ENCODE measurements around the gene ATP5ME. TPM values are rescaled to one million over a fixed set of nuclear protein-coding genes. Genes with fewer than 3 reads are reported as not detected.

Gene ATP5ME
- polyA plus RNA-seq, 1 experiment = 330 TPM

DNA sequence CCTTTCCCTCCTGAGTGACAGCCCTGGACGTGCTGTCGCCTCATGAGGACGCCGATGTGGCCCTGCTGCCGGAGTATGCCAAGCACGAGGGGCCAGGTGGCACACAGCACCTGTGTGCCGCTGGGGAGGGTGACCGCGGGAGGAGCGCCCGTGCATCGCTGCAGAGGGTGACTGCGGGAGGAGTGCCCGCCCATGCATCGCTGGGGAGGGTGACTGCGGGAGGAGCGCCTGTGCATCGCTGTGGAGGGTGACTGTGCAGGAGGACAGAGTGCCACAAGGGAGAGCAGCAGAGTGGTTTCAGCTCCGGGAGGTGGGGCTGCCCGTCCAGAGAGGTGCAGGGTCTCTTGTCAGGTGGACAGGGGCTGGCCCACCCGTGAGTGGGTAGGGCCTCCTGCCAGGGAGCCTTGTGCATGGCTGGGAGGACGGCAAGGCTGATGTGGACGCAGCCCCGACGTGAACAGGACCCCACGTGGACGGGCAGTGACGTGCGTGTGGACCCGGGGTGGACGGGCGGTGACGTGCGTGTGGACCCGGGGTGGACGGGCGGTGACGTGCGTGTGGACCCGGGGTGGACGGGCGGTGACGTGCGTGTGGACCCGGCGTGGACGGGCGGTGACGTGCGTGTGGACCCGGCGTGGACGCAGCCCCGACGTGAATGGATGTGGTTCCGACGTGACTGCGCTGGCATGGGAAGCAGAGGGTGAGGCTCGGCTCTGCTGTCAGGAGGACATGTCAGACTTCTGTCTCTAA, 46.2 kb upstream of the ATP5ME start:
- Histone ChIP-seq H3K36me3 (ENCODE audit: control insufficient read depth, insufficient read depth, low read length) (peaks cover 12% of the 10 kb centered on the region), H3K4me3 (ENCODE audit: low read depth, low read length) (no peak overlapping the region), H3K27me3 (ENCODE audit: control insufficient read depth, insufficient read depth, low read length) (no peaks in the 10 kb centered on the region)
- POLR2A ChIA-PET = no interaction called here
- no peak for DNase-seq (ENCODE audit: low read depth)
- TF ChIP-seq, protein P1, sequence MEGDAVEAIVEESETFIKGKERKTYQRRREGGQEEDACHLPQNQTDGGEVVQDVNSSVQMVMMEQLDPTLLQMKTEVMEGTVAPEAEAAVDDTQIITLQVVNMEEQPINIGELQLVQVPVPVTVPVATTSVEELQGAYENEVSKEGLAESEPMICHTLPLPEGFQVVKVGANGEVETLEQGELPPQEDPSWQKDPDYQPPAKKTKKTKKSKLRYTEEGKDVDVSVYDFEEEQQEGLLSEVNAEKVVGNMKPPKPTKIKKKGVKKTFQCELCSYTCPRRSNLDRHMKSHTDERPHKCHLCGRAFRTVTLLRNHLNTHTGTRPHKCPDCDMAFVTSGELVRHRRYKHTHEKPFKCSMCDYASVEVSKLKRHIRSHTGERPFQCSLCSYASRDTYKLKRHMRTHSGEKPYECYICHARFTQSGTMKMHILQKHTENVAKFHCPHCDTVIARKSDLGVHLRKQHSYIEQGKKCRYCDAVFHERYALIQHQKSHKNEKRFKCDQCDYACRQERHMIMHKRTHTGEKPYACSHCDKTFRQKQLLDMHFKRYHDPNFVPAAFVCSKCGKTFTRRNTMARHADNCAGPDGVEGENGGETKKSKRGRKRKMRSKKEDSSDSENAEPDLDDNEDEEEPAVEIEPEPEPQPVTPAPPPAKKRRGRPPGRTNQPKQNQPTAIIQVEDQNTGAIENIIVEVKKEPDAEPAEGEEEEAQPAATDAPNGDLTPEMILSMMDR (IDR thresholded peaks at IDR 0.05; ENCODE audit: insufficient read depth, low read depth, low read length) = no peak
- CTCF ChIA-PET = no interaction called here

DNA sequence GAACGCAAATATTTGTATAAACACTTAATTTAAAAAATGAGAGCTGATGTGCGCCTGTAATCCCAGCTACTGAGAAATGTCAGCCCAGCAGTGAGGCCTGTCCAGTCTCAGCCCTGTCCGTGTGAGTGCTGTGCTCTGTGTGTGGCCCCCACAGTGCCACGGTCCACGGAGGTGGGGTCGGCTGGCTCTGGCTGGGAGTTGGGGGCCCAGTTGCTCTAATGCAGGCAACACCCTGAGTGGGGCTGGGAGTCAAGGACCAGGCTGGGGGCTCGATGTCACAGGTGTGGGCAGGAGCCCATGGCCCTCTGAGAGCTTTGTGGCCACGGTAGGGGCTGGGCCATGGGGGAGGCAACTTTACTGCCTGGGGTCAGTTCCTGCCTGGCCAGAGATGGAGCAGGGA, 44.4 kb upstream of the ATP5ME start:
- DNase-seq (ENCODE audit: low read depth) = no peak
- Histone ChIP-seq H3K36me3 (ENCODE audit: control insufficient read depth, insufficient read depth, low read length) (peaks cover 10% of the 10 kb centered on the region), H3K27me3 (ENCODE audit: control insufficient read depth, insufficient read depth, low read length) (no peaks in the 10 kb centered on the region), H3K4me3 (ENCODE audit: low read depth, low read length) (no peak overlapping the region)
- ChIA-PET CTCF (no interaction called here), POLR2A (no interaction called here)
- TF ChIP-seq, protein P1 (IDR thresholded peaks at IDR 0.05; ENCODE audit: insufficient read depth, low read depth, low read length) = no peak

DNA sequence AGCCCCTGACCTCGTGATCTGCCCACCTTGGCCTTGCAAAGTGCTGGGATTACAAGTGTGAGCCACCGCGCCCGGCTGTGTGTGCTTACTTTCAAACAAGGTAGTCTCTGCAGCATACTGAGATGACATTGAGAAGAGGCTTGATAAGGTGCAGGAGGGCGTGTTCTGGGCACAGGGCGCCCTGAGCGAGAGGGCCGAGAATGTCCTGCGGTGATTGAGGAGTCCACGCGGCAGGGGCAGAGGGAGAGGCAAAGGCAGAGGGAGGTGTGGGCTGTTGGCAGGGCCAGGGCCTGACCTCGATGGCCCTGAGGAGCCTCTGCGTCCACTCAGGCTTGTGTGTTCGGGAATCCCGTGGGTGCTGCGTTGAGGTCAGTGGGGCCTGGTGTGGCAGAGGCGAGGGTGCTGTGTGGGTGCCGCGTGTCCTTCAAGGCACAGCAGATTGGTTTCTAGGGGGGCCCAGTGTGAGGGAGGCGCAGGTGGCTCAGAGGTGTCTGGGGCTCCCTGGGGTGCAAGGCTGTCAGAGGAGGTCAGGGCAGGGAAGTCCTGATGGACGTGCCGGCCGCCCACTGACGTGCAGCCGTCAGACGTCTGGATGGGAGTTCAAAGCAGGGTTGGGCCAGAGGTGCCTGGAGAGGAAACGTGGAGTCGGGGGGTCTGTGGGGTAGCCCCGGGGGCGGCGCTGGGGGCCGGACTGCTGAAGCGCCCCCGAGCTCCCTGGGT, 43.7 kb upstream of the ATP5ME start:
- POLR2A ChIA-PET = no interaction called here
- CTCF ChIA-PET = no interaction called here
- H3K27me3 ChIP-seq (ENCODE audit: control insufficient read depth, insufficient read depth, low read length) = no peaks in the 10 kb centered on the region
- H3K4me3 ChIP-seq (ENCODE audit: low read depth, low read length) = no peak overlapping the region
- DNase-seq (ENCODE audit: low read depth) = no peak
- peaks cover 9% of the 10 kb centered on the region for H3K36me3 ChIP-seq (ENCODE audit: control insufficient read depth, insufficient read depth, low read length)
- TF ChIP-seq, protein P1 (IDR thresholded peaks at IDR 0.05; ENCODE audit: insufficient read depth, low read depth, low read length) = no peak

DNA sequence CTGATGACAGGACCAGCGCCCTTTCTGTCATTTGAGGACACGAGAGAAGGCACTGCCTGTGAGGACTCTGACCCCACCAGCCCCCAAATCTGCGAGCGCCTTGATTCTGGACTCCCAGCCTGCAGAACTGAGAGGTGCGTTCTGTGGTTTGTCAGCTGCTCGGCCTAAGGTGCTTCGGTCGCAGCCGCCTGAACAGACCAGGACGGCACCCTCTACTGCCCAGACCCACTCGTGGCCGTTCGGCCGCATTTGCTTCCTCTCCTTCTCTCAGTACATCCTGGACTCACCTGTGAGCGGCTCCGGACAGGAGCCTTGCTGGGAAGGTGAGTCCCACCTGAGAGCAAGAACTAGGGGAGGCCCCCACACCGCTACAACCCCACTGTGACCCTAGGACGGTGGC, 40.0 kb upstream of the ATP5ME start:
- no peak overlapping the region for H3K4me3 ChIP-seq (ENCODE audit: low read depth, low read length)
- ChIA-PET POLR2A (no interaction called here), CTCF (interaction anchor here (1.5 kb wide), 1 partner anchor 11 kb away, joined by 3 read pairs; no protein-coding TSS in a partner anchor)
- no peak for DNase-seq (ENCODE audit: low read depth)
- no peaks in the 10 kb centered on the region for H3K27me3 ChIP-seq (ENCODE audit: control insufficient read depth, insufficient read depth, low read length)
- TF ChIP-seq, protein P1 (IDR thresholded peaks at IDR 0.05; ENCODE audit: insufficient read depth, low read depth, low read length) = no peak
- H3K36me3 ChIP-seq (ENCODE audit: control insufficient read depth, insufficient read depth, low read length) = peaks cover 7% of the 10 kb centered on the region

DNA sequence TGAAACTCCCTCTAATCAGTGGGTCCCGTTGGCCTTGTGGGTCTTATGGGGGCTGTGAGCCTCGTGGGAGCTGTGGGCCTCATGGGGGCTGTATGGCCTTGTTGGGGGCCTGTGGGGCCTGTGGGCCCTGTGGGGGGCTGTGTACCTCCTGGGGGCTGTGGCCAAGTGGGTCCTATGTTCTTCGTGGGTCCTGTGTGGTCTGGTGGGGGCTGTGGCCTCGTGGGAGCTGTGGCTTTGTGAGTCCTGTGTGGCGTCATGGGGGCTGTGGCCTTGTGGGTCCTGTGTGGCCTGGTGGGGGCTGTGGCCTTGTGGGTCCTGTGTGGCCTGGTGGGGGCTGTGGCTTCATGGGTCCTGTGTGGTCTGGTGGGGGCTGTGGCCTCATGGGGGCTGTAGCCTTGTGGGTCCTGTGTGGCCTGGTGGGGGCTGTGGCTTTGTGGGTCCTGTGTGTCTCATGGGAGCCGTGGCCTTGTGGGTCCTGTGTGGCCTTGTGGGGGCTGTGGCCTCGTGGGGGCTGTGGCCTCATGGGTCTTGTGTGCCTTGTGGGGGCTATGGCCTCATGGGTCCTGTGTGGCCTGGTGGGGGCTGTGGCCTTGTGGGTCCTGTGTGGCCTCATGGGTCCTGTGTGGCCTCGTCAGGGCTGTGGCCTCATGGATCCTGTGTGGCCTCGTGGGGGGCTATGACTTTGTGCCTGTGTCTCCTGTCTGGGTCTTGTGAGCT, 39.0 kb upstream of the ATP5ME start:
- CTCF ChIA-PET = interaction anchor here (1.5 kb wide), 1 partner anchor 12 kb away, joined by 3 read pairs; no protein-coding TSS in a partner anchor

More for the DNA sequence above, 39.0 kb upstream of the ATP5ME start:
- DNase-seq (ENCODE audit: low read depth) = no peak
- POLR2A ChIA-PET = no interaction called here
- Histone ChIP-seq H3K36me3 (ENCODE audit: control insufficient read depth, insufficient read depth, low read length) (peaks cover 9% of the 10 kb centered on the region), H3K27me3 (ENCODE audit: control insufficient read depth, insufficient read depth, low read length) (no peaks in the 10 kb centered on the region), H3K4me3 (ENCODE audit: low read depth, low read length) (no peak overlapping the region)
- TF ChIP-seq, protein P1 (IDR thresholded peaks at IDR 0.05; ENCODE audit: insufficient read depth, low read depth, low read length) = no peak
